Urothelium cell line (cell line): ENCODE measurements around the gene NUDT15.
"Not testable (repeated sequence)": the region's sequence is repeated elsewhere in the genome, so short reads cannot be mapped to it uniquely, and the experiment has no call there.

Source experiments
- DNase-seq: peaks from one replicate; pipeline ENCODE4 v3.0.0; 2011; ENCODE audit warnings: low spot score, mixed read lengths
- FAIRE-seq: peaks from 2 replicates; lab custom pipeline; 2011; peaks lifted over from hg19 to GRCh38; lab: Jason Lieb, UNC

NUDT15 gene

DNA sequence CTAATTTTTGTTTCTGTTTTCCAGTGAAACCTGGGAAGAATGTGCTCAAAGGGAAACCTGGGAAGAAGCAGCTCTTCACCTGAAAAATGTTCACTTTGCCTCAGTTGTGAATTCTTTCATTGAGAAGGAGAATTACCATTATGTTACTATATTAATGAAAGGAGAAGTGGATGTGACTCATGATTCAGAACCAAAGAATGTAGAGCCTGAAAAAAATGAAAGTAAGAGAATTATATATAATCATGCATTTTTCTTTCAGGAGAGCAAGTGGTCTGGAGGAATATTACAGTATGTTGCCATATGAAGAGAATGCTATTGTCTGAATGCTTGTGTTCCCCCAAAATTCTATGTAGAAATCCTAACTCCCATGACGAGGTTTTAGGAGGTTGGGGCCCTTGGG is 3.4 kb downstream of the NUDT15 start:
- DNase-seq, result no peak
- FAIRE-seq, result no peak

DNA sequence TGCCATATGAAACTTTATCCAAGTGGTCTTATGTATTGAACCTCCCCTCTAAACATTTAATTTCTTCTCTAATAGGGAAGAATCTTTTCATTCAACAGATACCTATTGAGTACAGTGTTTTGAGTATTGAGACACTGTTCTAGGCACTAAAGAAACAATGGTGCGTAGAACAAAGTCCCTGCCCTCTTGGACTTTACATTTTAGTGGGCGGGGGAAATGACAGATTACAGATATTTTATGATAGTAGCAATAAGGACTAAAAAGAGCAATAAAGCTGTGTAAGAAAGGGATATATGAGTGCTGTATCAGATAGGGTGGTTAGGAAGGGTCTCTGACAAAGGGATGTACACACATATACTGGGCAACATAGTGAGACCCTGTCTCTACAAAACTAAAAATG is 5.4 kb downstream of the NUDT15 start:
- FAIRE-seq (no peak), DNase-seq (no peak)

DNA sequence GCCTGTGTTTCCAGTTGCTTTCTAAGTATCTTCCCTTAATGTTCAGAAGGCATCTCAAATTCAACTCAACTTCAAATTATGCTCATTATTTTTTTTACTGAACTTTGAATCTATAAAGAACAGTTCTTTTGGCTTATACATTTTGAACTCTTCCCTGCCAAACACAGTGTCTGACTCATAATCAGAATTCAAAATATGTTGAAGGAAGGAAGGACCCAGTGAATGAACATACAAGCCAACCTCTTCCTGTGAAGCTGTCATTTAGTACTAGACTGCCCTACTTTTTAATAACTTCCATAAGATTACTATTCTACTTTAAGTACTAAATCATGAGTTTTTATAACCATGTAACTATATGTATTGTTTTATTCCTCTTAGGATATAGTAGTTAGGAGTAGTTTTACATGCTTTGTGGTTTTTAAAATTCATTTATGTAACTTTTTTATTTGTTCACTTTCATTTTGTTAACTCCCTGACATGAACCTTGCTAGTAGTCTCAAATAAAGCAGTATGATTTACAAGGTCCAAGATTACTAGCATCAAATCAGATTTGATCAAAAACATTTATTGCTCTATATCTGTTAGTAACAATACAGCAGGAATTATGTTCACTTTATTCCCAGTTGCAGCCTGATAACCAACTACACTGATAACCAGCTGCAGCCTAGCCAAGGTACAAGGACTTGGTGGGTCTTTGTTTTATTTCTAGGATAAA is 6.4 kb downstream of the NUDT15 start:
- no peak for FAIRE-seq
- DNase-seq, result no peak

DNA sequence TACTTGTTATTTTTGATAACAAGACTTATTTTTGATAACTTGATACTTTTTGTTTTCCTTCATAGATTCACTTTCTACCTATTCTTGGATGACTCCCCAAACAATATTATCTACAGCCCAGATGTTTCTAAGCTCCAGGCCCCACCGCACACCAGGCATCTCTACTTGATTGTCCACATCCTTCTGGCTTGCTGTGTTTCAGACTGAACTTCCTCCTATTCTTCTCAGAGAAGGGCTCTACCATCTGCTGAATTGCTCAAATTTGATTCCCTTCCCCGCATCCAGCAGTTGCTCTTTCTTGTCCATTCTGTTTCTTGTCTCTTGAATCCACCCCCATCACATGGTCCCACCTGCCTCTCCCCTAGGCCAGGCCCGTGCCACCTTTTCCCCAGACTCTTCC is 13.0 kb downstream of the NUDT15 start:
- DNase-seq, result no peak
- FAIRE-seq, result no peak

DNA sequence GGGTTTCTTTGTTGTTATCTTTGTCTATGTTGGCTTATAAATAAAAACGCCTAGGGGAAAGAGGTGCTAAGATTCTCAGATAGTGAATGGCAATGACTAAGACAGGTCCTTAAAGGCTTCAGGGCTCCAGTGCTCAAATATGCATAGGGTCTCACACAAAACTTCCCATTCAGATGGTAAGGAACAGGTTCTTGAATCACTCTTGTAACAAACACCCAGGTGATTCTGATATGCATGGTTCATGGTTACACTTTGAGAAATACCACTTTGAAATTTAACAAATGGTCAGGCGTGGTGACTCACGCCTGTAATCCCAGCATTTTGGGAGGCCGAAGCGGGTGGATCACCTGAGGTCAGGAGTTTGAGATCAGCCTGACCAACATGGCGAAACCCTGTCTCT is 17.1 kb downstream of the NUDT15 start:
- FAIRE-seq (no peak), DNase-seq (no peak)

DNA sequence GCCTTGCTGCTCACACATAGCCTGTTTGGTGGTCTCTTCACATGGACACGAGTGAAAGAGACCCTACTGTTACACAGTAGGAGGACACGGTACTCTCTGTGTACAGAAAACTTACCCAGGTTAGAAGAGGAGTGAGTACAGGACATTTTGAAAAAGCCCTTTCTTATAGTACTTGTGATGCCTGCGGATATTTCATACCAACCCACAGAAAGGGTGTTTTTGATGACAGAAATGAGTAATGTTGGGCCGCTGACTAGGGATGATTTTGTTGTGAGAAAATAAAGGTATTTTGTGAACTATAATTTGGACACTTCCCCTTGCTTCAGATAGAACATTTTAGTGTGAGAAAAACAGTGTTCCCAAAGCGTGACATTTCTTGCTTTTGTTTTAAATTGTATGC is 18.2 kb downstream of the NUDT15 start:
- no peak for FAIRE-seq
- DNase-seq, result no peak

DNA sequence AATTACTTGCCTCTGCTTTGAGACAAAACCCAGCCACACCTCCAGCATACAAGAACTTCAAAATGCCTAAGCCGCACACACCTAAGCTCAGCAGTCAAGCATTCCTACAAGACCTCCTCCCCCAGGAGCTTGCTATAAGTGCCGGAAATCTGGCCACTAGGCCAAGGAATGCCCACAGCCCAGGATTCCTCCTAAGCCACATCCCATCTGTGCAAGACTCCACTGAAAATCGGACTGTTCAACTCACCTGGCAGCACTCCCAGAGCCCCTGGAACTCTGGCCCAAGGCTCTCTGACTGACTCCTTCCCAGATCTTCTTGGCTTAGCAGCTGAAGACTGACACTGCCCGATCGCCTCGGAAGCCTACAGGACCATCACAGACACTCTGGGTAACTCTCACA is 21.0 kb downstream of the NUDT15 start:
- FAIRE-seq, result not testable (repeated sequence)

DNA sequence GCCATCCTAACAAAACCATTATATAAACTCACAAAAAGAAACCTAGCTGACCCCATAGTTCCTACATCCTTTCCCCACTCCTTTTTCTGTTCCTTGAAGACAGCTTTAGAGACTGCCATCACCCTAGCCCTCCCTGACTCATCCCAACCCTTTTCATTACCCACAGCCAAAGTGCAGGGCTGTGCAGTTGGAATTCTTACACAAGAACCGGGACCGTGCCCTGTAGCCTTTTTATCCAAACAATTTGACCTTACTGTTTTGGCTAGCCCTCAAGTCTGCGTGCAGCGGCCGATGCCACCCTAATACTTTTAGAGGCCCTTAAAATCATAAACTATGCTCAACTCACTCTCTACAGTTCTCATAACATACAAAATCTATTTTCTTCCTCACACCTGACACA is 22.4 kb downstream of the NUDT15 start:
- not testable (repeated sequence) for DNase-seq, FAIRE-seq

More for the DNA sequence above, 21.0 kb downstream of the NUDT15 start:
- DNase-seq, result not testable (repeated sequence)

DNA sequence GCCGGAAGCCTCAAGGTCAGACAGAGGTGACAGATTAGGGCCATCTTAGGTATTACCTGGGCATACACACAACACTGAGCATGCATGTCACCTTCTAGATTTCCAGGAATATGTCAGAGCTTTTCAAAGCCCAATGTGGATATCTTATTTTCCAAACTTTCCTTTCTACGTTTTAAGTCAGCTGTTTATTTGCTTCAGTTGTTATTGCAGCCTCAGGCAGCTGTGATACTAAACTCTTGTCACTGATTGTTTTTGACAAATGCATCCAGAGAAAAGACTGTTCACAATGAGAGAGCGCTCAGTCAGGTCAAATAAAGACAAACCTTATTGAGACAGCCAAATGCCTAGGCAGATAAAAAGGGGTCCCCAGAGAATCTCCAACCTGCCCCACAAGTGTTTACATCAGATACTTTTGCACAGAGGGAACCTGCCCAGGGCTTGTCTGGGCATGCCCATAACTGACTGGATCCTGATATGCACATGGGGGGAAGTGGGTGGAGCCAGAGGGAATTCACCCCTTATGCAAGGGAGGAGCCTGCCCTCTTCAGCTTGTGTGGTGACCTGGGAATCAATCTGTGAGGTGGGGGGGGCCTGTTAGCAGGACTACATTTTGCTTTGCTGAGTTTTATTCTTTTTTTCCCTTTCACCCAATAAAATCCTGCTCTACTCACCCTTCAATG is 28.9 kb downstream of the NUDT15 start:
- DNase-seq (peak; percentile 7), FAIRE-seq (no peak)

DNA sequence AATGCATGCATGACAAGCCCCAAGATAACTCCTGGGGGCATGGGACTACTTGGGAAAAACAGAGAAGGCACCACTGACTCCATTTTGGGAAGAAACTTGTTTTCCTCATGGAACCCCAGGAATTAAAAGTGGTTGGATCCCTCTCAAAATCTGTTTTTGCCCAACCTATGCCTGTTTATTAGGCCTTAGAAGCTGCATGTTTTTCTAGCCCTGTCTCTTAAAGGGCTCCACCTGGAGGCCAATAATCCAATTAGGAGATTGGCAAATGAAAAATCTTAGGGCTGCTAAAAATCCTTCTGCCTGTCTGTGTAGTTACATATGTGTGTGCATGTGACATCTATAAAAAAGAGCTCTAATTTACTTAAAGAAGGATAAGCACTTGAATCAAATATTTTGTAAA is 30.5 kb downstream of the NUDT15 start:
- FAIRE-seq, result no peak

DNA sequence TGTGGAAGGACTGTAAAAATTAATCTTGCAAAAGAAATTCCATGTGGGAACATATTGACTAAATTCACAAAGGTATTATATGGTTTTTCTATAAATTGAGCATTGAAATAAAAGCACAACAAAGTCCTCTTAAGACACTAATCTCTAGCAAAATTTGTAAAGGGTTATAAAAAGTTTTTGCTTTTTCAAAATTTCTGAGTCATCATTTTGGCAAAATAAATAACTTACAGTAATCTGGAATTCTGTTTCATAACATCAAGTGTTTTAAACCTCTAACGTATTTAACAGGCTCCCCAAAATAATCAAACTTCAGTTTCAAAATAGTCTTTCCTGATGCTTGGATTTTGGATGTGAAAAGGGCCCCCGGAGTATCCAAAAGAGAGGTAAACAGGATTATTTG is 31.4 kb downstream of the NUDT15 start:
- DNase-seq (no peak), FAIRE-seq (no peak)

More for the DNA sequence above, 30.5 kb downstream of the NUDT15 start:
- DNase-seq, result no peak

DNA sequence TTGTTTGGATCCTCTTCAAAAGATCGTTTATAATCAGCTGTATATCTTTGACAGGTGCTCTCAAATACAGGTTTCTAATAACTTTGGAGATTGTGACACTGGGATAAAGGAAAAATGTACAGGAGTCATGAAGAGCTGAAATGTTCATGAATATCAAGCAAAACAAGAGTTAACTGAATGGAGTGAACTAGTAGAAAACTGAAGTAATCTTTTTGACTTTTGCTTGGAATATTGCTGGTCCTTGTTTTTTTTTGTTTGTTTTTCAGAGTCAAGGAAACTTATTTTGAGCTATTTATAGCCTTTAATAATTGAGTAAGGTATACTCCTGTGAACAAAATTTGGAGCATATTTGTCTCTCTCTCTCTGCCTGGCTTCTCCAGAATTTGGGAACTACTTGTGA is 32.0 kb downstream of the NUDT15 start:
- DNase-seq, result no peak
- no peak for FAIRE-seq

DNA sequence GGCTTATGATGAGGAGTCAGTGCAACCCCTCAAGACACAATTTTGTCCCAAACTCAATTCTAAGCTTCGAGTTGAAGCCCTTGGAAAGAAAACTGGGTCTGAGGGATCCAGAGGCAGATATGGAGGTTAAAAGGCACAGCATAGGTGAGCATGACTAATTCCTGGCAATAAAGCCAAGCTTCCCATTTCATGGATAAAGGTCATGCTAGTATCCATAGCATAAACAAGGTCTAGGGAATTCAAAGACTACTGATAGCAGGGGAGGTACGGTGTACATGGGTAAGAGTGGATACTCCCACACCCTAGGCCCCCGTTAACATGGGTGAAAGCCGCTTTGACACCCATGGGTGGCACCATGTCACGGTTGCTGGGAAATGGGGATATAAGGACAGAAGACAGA is 33.4 kb downstream of the NUDT15 start:
- no peak for FAIRE-seq
- no peak for DNase-seq

DNA sequence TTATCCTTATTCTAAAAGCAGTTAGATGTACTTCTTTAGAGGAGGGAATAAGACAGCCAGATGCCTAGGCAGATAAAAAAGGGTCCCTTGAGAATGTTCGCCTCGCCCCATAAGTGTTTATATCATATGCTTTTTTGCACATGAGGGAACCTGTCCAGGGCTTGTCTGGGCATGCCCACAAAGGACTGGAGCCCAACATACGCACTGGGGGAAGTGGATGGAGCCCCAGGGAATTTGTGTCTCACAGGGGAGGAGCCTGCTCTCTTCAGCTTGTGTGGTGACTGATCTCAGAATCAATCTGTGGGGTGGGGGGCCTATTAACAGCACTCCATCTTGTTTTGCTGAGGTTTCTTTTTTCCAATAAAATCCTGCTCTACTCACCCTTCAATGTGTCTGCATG is 34.8 kb downstream of the NUDT15 start:
- FAIRE-seq, result no peak
- no peak for DNase-seq

DNA sequence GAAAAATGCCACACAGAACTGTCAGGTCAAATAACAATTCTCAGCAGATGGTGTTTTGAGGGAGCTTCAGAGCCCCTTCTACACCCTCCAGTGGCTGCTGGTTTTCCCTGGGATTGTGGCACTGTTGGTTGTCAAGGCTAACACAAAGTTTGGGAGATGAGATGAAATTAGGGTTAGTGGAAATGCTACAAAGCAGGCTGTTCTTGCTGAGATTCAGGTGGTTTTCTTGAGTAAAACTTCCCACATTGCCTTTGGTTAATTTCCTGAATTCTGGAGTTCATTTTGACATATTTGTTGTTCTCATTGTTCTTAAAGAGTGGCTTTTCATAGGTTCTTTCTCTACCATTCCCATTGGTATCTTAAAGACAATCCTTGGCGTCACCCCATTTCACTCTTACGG is 35.3 kb downstream of the NUDT15 start:
- DNase-seq (no peak), FAIRE-seq (no peak)

DNA sequence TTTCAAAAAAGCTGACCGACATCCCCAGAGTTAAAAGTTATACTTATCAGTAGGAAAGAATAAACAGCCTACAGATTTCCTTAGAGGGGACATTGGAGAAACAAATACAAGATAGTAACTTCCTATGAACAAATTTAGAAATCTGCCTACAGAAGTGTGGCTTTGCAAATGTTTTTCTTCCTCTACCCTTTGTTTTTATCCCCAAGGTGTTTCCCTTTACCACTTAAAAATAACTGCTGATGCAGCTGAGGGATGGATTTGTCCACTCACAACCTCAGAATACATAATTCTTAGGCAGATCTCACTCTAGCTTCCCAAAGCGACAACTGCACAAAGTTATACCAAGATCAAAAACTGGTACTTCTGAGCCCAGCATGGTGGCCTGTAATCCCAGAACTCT is 36.5 kb downstream of the NUDT15 start:
- FAIRE-seq (no peak), DNase-seq (no peak)

DNA sequence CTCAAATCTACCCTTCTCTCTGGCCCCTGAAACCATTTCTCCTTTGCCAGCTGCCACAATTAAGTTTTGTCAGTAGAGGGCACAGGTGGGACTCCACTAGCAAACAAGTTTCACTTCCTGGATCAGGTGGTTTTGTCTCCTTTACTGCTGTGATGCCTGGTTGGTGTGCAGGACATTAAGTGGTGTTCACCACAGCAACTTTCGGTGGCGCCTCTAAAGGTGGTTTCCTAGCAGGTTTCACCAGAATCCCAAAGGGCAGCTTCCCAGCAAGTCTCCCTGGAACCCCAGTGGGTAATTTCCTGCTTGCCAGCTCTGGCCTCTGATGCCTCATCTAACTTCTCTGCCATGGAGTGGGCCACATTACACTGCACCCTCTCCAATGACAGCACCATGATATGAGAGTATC is 40.7 kb downstream of the NUDT15 start:
- DNase-seq (peak; percentile 2), FAIRE-seq (no peak)

DNA sequence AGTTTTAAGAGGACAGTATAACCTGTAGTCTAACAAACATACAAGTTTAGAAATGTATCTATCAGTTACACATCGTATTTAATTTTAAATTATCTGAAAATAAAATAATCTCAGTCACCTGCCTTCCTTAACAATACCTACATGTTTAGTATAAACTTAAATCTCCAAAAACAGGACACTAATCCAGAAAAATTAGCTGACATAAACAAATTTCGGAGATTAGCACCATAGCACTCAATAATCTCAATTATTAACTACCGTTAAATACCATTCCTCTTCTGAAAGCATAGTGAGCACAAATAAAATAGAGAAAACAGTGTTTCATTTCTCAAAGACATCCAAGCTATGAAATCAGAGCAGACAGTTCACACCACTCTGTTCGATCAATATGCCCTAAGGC is 44.2 kb downstream of the NUDT15 start:
- no peak for FAIRE-seq
- DNase-seq, result no peak

DNA sequence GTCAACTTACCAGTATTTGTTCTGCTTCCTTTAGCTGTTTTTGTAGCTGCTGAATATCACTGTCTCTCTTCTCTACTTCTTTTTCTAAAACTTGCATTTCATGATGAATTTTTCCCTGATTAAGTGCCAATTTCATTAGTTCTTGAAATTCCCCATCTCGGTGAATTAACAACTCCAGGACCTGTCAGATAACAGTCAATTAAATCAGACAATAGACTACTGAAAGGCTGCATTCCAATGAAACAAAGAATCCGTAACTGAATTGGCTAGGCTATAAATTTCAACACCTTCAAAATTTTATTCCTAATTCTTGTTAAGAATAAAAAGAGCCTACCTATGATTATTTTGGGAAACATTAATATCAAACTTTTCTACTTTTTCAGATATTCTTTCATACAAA is 48.7 kb downstream of the NUDT15 start:
- no peak for DNase-seq
- FAIRE-seq, result no peak

DNA sequence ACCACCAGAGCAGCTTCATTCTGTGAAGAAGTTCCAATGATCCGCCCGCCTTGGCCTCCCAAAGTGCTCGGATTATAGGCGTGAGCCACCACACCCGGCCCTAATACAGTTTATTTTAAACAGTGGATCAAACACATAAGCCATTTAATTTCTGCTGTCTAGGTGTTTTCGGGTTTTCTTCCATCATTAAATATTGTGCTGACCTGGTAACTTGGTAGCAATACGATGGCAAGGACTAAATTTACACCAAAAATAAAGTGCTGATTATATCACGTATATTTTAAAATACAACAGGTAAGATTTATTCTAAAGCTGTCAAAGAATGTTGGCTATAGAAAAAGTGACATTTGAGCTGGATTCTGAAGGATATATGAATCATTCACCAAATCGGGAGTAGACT is 56.1 kb downstream of the NUDT15 start:
- FAIRE-seq, result no peak
- DNase-seq, result no peak

DNA sequence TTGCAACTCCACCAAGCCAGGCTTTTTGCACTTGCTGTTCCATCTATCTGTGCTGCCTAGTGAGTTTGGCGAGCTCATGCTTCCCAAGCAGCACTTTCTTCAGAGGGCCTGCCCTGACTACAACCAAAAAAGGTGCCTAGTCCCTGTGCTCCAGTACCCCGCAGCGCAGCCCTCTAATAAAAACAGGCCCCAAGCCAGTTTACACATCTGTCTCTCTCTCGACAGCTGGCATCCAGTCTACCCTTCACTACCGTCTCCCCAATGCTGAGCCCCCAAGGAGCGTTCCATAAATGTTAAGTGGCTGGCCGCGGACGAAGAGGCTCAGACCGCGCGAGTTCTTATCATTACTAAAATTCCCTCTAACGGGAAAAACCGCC is 56.9 kb downstream of the NUDT15 start:
- no peak for DNase-seq
- FAIRE-seq, result no peak

DNA sequence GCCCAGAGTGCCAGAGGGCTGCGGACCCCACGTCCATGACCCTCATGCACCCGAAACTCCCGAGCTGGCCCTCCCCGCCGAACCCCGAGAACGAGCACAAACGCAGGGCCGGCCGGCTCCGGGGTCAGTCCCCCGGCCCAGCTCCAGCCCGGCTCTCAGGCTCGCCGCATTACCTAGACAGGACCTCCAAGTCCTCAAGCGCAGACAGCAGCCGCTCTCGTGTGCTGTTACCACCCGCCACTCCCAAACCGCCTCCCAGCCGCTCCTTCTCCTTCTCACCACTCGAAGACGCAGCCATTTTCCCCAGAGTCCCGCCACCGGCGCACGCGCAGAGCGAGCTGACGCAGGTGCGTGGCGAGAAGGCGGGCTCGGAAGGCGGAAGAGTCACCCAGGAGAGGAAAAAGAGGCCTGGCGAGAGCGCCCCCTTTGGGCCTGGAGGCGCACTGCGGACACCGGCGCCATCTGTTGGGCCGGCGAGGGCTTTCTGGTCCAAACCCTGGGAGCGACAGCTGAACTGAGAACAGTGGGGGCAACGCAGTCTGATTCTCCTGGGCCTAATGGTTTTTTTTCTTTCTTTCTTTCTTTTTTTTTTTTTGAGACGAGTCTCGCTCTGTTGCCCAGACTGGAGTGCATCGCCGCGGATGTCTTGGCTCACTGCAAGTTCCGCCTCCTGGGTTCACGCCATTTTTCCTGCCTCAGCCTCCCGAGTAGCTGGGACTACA is 57.4 kb downstream of the NUDT15 start, which contains the start of gene MED4:
MED4 (minus strand) TSS at position 324 of the 722 bp plus-strand sequence; CDS start at position 298, 26 bp downstream.
- FAIRE-seq, result no peak
- peak; percentile 93 for DNase-seq
